SJSA1 (cell line): ENCODE results near the gene PSRC1. TPM values are rescaled to one million over a fixed set of nuclear protein-coding genes. Genes with fewer than 3 reads are reported as not detected.

ENCODE experiments used
- DNase-seq, 2 experiments: peaks; one replicate each; pipeline ENCODE4 v3.0.0-alpha.2; 2015 to 2020; ENCODE audit warnings: low spot score in 2 of 2, low read depth in 1 of 2
- H3K27ac ChIP-seq: fragments of 250-450 bp; sonication (Bioruptor Pico); 2 replicates; pipeline ENCODE4 v1.5.1; 2020; ENCODE audit warnings: mild to moderate bottlenecking, moderate library complexity
- H3K27me3 ChIP-seq: fragments of 250-450 bp; sonication (Bioruptor Pico); replicated peaks from 2 replicates; pipeline ENCODE4 v1.5.1; 2020; ENCODE audit warnings: mild to moderate bottlenecking, moderate library complexity
- H3K36me3 ChIP-seq: fragments of 250-450 bp; sonication (Bioruptor Pico); 2 replicates; pipeline ENCODE4 v1.5.1; 2020; ENCODE audit warnings: mild to moderate bottlenecking
- H3K4me1 ChIP-seq: fragments of 250-450 bp; sonication (Bioruptor Pico); replicated peaks from 2 replicates; pipeline ENCODE4 v1.6.1; 2021; ENCODE audit warnings: mild to moderate bottlenecking
- H3K4me3 ChIP-seq: fragments of 250-450 bp; sonication (Bioruptor Pico); 2 replicates; pipeline ENCODE4 v1.5.1; 2020; ENCODE audit warnings: mild to moderate bottlenecking
- H3K9me3 ChIP-seq: fragments of 250-450 bp; sonication (Bioruptor Pico); replicated peaks from 2 replicates; pipeline ENCODE4 v1.5.1; 2020; ENCODE audit warnings: mild to moderate bottlenecking
- total RNA-seq: library from RNA; depleted of rRNA; stranded (reverse); fragments of >200 nt; shearing (Covaris generic); gene quantifications from 2 replicates; pipeline ENCODE4 v1.2.3, GENCODE V29; 2014

The PSRC1 gene
- total RNA-seq, 1 experiment from 2014 or later = 94.1 TPM

DNA sequence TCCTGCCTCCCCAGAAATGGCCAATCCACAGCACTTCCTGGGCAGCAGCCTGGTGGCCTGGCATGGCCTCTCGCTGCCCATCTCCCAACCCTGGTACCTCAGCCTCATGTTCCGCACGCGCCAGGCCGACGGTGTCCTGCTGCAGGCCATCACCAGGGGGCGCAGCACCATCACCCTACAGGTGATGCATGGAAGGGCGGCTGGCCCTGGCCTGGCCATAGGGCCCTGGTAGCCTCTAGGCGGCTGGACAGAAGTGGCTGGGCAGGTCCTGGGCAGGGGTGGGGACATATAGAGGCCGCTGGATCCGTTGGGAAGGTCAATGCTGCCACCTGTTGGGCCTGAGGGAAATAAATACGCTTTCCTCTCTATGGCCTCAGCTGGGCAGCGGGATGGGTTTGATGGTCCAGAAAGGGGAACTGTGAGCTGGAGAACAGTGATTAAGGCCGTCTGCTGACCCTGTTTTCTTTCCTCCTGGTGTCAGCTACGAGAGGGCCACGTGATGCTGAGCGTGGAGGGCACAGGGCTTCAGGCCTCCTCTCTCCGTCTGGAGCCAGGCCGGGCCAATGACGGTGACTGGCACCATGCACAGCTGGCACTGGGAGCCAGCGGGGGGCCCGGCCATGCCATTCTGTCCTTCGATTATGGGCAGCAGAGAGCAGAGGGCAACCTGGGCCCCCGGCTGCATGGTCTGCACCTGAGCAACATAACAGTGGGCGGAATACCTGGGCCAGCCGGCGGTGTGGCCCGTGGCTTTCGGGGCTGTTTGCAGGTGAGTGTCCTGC is 19.2 kb downstream of the PSRC1 start:
- DNase-seq = peak; percentile 80 to 97
- Histone ChIP-seq H3K4me1 (no peaks in the 10 kb centered on the region), H3K4me3 (no peak overlapping the region), H3K36me3 (no peaks in the 10 kb centered on the region), H3K27me3 (no peaks in the 10 kb centered on the region), H3K27ac (no peak overlapping the region), H3K9me3 (0 out of 2 replicates have a peak, but pooled peaks cover 3% of the 10 kb centered on the region)

DNA sequence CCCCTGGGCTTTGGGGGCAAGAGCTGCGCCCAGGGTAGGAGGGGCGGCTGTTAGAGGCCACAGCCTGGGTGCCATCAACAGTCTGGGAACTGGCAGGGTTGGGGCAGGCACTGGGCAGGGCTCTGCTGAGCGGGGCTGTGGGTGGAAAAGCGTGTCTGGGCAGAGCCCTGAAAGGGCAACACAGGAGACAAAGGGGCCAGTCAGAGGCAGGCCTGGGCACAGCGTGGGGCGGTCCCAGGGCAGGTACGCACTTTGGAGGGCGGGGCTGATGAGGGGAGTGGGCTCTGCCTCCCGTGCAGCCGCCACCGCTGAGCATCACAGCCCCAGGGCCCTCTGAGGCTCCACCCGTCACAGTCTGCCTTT is 19.7 kb downstream of the PSRC1 start:
- no peak for DNase-seq
- Histone ChIP-seq H3K27ac (no peak overlapping the region), H3K4me1 (no peaks in the 10 kb centered on the region), H3K36me3 (no peaks in the 10 kb centered on the region), H3K4me3 (no peak overlapping the region), H3K9me3 (0 out of 2 replicates have a peak, but pooled peaks cover 3% of the 10 kb centered on the region), H3K27me3 (no peaks in the 10 kb centered on the region)

DNA sequence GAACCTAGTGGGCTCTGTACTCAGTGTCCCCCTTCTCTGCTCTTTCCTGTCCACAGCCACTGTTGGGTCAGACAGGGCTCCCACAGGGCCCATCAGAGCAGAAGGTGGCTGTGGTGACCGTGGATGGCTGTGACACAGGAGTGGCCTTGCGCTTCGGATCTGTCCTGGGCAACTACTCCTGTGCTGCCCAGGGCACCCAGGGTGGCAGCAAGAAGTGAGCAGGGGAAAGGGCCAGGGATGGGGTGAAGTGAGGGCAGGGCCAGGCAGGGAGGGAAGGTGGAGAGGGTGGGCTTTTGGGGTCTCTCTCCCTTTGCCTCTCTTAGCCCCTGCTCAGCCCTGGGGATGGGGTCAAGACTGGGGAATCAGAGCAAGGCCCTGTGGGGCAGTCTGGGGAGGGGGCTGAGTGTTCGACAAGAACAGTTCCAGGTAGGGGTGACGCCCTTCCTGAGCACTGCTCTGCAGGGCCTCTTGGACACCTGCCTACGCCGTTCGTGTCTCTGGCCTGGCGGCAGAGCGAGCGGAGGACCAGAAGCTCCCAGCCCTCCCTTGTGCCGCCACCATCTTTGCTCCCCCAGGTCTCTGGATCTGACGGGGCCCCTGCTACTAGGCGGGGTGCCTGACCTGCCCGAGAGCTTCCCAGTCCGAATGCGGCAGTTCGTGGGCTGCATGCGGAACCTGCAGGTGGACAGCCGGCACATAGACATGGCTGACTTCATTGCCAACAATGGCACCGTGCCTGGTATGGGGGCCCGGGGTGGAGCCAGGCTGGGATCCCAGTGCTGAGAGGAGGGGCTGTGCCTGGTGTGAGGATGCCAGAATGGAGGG is 20.5 kb downstream of the PSRC1 start:
- no peaks in the 10 kb centered on the region for H3K27me3 ChIP-seq
- no peak overlapping the region for H3K27ac ChIP-seq
- no peak for DNase-seq
- H3K4me3 ChIP-seq = no peak overlapping the region
- 0 out of 2 replicates have a peak, but pooled peaks cover 3% of the 10 kb centered on the region for H3K9me3 ChIP-seq
- H3K4me1 ChIP-seq = no peaks in the 10 kb centered on the region
- no peaks in the 10 kb centered on the region for H3K36me3 ChIP-seq

DNA sequence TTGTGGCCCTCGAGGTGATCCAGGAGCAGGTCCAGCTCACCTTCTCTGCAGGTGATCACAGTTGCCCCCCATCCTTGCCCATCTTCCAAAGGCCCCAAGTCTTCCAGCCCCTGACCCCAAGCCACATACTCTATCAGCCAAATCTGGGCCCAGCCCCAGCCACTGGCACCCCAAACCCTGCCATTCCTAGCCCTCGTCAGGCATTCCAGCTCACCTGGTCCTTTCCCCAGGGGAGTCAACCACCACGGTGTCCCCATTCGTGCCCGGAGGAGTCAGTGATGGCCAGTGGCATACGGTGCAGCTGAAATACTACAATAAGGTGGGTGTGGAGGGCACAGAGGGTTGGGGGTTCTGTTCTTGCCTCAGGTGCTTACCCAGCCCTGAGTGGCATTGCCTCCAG is 21.4 kb downstream of the PSRC1 start:
- H3K27ac ChIP-seq = no peak overlapping the region
- no peaks in the 10 kb centered on the region for H3K4me1 ChIP-seq
- H3K27me3 ChIP-seq = no peaks in the 10 kb centered on the region
- 0 out of 2 replicates have a peak, but pooled peaks cover 3% of the 10 kb centered on the region for H3K9me3 ChIP-seq
- H3K4me3 ChIP-seq = no peak overlapping the region
- DNase-seq = no peak
- H3K36me3 ChIP-seq = no peaks in the 10 kb centered on the region

DNA sequence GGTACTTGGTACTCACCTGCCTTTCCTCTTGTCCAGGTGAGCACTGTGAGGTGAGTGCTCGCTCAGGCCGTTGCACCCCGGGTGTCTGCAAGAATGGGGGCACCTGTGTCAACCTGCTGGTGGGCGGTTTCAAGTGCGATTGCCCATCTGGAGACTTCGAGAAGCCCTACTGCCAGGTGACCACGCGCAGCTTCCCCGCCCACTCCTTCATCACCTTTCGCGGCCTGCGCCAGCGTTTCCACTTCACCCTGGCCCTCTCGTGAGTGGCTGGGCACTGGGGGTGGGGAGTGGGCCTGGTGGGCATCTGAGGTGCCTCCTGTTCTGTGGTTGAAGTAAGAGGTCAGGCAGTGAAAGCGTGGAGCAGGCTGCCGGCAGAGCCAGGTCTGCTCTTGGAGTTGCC is 21.9 kb downstream of the PSRC1 start:
- Histone ChIP-seq H3K4me3 (no peak overlapping the region), H3K4me1 (no peaks in the 10 kb centered on the region), H3K27ac (no peak overlapping the region), H3K9me3 (0 out of 2 replicates have a peak, but pooled peaks cover 3% of the 10 kb centered on the region), H3K36me3 (no peaks in the 10 kb centered on the region), H3K27me3 (no peaks in the 10 kb centered on the region)
- no peak for DNase-seq

DNA sequence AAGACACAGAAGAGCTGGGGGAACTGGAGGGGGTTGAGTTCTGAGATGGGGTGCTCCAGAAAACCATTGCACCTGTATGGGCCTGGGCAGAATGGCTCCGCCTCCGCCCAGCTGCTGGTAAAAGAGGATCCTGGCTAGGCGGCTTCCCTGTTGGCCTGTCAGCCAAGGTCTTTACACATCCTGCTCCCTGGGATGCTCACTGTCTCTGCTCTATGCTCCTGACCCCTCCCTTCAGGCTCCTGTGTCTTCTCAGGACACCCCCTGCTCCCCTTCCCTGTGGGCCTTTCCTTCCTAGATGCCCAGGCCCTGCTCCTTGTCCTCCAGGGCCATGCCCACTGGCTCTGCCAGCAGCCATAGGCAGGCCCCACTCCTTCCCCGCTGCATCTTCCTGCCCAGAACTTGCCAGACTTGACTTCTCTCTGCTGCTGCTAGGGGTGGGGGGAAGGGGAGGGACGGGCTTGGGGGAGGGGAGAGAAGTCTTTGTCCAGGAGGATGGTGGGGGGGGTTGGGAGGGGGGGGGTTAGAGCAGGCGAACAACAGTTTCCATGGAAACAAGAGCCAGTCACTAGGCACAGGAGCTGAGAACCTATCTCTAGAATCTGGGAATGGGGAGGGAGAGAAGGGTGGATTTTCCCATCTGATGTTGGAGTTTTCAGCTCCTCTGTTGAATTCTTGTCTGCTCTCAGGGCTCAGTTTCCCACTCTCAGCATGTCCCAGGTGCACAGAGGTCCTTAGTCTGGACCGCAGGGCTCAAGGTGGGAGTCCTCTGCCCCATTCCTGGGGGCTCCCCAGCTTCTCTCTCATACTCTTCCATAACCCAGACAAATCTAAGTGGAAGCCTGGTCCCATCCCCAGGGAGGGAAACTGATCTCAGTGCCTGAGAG is 23.0 kb downstream of the PSRC1 start:
- Histone ChIP-seq H3K4me3 (no peak overlapping the region), H3K36me3 (no peaks in the 10 kb centered on the region), H3K27ac (no peak overlapping the region), H3K27me3 (no peaks in the 10 kb centered on the region), H3K4me1 (no peaks in the 10 kb centered on the region), H3K9me3 (0 out of 2 replicates have a peak, but pooled peaks cover 3% of the 10 kb centered on the region)
- DNase-seq = no peak

DNA sequence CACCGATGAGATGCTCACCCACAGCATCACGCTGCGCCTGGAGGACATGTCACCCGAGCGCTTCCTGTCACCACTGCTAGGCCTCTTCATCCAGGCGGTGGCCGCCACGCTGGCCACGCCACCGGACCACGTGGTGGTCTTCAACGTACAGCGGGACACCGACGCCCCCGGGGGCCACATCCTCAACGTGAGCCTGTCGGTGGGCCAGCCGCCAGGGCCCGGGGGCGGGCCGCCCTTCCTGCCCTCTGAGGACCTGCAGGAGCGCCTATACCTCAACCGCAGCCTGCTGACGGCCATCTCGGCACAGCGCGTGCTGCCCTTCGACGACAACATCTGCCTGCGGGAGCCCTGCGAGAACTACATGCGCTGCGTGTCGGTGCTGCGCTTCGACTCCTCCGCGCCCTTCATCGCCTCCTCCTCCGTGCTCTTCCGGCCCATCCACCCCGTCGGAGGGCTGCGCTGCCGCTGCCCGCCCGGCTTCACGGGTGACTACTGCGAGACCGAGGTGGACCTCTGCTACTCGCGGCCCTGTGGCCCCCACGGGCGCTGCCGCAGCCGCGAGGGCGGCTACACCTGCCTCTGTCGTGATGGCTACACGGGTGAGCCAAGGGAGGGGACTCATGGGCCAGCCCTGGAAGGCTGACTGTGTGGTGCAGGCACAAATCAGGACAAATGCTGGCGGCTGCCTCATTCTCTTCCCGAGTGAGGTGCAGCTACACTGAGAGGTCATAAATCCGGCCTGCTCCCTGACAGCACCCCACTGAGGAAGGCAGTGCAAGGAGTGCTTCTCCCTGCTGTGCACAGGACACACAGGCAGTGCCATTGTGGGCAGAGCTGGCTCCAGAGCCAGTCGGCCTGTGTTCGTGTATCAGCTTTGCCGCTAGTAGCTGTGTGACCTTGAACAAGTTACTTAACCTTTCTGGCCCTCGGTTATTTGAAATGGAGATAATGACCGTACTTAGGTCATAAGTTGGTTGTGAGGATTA is 24.2 kb downstream of the PSRC1 start:
- no peaks in the 10 kb centered on the region for H3K27me3 ChIP-seq
- H3K9me3 ChIP-seq = 0 out of 2 replicates have a peak, but pooled peaks cover 3% of the 10 kb centered on the region
- H3K36me3 ChIP-seq = no peaks in the 10 kb centered on the region
- no peak overlapping the region for H3K4me3 ChIP-seq
- H3K4me1 ChIP-seq = peaks cover 7% of the 10 kb centered on the region
- DNase-seq = no peak
- no peak overlapping the region for H3K27ac ChIP-seq

DNA sequence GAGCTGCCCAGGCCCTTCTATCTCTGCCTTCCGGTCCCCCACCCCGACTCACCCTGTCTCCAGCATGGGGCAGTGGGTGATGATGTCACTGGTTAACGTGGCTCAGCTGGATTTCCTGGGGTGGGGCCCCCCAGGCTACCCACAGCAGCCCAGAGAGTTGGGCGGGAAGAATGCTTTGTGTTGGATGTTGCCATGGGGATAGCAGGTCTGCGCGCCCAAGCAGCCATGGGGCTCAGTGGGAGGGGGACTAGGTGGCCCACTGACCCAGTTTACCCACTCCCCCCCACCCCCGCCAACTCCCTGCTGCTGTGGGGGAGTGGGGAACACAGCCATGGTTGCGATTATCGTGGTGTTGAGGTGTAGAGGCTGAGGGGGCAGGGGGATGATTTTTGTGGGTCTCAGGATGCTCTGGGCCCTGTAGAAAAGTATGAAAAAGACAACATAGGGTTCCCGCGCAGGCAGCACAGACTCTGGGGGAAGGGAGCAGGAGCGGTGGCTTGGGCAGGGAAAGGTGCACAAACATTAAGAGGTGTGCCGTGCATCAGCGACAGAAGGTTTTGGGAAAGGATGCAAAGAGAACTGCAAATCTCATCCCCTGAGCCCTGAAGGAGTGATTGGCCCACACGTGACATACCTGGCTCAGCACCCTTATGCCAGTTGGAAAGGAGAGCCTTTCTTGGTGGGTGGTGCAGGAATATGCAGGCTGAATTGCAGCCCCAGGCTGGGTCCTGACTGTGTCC is 25.1 kb downstream of the PSRC1 start:
- H3K36me3 ChIP-seq = no peaks in the 10 kb centered on the region
- H3K9me3 ChIP-seq = no peaks in the 10 kb centered on the region
- peaks cover 11% of the 10 kb centered on the region for H3K4me1 ChIP-seq
- DNase-seq = no peak
- no peak overlapping the region for H3K27ac ChIP-seq
- no peaks in the 10 kb centered on the region for H3K27me3 ChIP-seq
- no peak overlapping the region for H3K4me3 ChIP-seq

DNA sequence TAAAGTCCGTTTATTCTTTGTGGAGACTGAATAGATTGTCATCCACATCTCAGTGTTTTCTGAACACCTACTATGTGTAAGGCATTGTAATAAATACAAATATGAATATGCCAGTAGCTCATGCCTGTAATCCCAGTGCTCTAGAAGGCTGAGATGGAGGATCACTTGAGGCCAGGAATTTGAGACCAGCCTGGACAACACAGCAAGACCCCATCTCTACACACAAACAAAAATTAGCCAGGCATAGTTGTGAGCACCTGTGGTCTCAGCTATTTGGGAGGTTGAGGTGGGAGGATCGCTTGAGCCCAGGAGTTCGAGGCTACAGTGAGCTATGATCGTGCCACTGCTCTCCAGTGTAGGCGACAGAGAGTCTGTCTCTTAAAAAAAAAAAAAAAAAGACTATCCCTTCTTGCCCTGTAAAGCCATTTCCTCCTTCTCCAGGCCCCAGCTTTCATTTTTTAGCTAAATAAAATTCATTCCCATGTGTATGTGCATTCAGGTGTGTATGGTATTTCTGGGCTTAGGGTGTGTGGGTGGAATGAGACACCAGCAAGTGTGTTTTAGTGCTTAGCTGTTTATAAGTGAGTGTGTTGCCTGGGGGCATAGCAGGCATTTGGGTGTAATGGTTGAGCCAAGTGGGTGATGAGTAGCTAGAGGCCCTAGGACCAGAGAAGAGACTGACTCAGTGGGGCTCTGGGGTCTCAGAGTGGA is 25.8 kb downstream of the PSRC1 start:
- no peaks in the 10 kb centered on the region for H3K36me3 ChIP-seq
- no peaks in the 10 kb centered on the region for H3K27me3 ChIP-seq
- no peak overlapping the region for H3K27ac ChIP-seq
- DNase-seq = no peak
- no peak overlapping the region for H3K4me3 ChIP-seq
- no peaks in the 10 kb centered on the region for H3K9me3 ChIP-seq
- peaks cover 11% of the 10 kb centered on the region for H3K4me1 ChIP-seq

DNA sequence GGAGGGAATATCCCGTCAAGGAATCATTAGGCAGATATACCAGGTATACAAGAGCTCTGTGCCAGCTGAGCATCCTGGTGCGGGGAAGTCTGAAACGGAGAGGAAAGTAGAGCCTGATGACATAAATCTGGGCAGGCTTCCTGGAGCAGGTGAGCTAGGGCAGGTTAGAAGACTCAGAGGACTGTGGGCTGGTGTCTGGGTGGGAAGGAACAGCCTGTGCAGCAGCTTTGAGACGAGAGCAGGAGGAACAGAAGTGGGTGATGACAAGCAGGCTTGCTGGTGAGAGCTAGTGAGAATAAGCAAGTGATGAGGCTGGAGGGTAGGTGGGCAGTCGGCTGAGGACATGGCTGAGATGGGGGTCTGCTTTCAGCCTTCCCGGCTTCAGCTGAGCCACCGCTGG is 26.9 kb downstream of the PSRC1 start:
- H3K4me3 ChIP-seq = no peak overlapping the region
- no peaks in the 10 kb centered on the region for H3K27me3 ChIP-seq
- no peak overlapping the region for H3K27ac ChIP-seq
- no peaks in the 10 kb centered on the region for H3K9me3 ChIP-seq
- H3K36me3 ChIP-seq = no peaks in the 10 kb centered on the region
- peaks cover 11% of the 10 kb centered on the region for H3K4me1 ChIP-seq
- DNase-seq = no peak

DNA sequence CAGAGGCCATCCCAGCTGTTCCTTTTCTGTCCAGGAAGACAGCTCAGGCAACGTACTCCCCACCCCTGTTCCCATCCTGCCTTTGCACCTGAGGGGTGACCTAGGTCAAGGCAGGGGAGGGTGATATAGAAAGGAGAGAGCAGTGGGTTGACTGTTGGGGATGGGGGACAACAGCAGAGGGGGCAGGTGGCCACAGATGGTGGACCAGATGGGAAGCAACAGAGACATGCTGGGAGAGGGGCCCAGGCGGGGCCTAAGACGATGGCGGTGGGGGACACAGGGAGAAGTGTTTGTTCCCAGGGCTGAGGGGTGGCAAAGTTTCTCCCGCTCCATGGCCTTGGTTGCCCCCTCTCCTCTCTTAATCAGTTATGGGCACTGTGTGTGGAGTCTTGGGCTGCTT is 27.3 kb downstream of the PSRC1 start:
- no peak overlapping the region for H3K27ac ChIP-seq
- H3K9me3 ChIP-seq = no peaks in the 10 kb centered on the region
- no peak for DNase-seq
- no peaks in the 10 kb centered on the region for H3K36me3 ChIP-seq
- no peak overlapping the region for H3K4me3 ChIP-seq
- H3K27me3 ChIP-seq = no peaks in the 10 kb centered on the region
- H3K4me1 ChIP-seq = peaks cover 11% of the 10 kb centered on the region
